ENCODE data around the gene LRFN2.

DNA sequence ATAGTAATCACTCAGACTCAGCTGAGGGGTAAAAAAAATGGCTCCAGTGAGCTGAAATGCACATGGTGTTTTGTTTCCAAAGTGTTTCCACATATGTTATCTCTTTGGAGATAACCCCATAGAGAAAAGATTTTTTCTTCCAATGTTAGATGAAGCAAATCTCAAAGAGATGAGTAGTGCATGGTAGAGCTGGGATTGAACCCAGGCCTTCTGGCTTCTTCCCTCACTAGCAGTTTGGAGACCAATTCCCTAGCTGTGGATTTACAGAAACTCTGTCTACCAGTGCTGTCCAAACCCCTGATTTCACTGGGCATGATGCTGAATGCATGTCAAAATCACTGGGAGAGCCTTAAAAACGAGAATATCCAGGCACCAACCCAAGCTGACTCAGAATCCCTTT is 165.1 kb downstream of the LRFN2 start:
- TF ChIP-seq, protein P1, sequence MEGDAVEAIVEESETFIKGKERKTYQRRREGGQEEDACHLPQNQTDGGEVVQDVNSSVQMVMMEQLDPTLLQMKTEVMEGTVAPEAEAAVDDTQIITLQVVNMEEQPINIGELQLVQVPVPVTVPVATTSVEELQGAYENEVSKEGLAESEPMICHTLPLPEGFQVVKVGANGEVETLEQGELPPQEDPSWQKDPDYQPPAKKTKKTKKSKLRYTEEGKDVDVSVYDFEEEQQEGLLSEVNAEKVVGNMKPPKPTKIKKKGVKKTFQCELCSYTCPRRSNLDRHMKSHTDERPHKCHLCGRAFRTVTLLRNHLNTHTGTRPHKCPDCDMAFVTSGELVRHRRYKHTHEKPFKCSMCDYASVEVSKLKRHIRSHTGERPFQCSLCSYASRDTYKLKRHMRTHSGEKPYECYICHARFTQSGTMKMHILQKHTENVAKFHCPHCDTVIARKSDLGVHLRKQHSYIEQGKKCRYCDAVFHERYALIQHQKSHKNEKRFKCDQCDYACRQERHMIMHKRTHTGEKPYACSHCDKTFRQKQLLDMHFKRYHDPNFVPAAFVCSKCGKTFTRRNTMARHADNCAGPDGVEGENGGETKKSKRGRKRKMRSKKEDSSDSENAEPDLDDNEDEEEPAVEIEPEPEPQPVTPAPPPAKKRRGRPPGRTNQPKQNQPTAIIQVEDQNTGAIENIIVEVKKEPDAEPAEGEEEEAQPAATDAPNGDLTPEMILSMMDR (IDR thresholded peaks at IDR 0.05; ENCODE audit: insufficient read depth, low read depth, low read length): no peak
- TF ChIP-seq EZH2 (IDR thresholded peaks at IDR 0.05; ENCODE audit: insufficient read depth, low read length): no peak

Measured in astrocyte (in vitro differentiated cells and primary cell).